NCI-H345 treated with DMSO at 0.1 percent for 48 hours (cell line): Measurements from ENCODE around the gene CLTB.

Experiments used
- DNase-seq: peaks from one replicate; lab custom pipeline; 2025; ENCODE audit not compliant: unreplicated experiment; lab: John Stamatoyannopoulos, UW

Gene CLTB

GRCh38 chr5:176355400-176356178 lies 60.8 kb downstream of the CLTB start:
- DNase-seq, result peak; percentile 39

DNA sequence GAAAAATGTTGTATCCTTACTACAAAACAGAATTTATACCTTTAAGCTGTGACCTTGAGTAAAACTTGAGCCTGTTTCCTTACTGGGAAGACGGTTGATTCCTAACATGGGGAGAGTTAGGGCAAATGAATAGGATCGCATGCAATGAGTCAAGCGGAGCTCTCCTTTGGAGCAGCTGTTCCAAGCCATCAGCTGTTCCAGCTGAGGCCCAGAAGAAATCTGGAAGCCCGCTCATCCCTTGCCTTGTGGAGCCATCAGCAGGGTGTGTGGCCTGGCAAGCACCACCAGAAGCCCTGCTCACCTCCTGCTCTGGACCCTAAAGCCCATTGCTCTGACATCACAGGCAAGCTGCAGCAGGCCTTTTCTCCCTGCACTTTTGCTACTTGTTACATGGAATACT lies 62.8 kb downstream of the CLTB start:
- no peak for DNase-seq

- no peak for DNase-seq
Observed at GRCh38 chr5:176352116-176352878, 64.0 kb downstream of the CLTB start.

- no peak for DNase-seq
Observed at GRCh38 chr5:176350416-176350815, 65.9 kb downstream of the CLTB start.

- DNase-seq, result no peak
Observed at GRCh38 chr5:176342766-176343458, 73.4 kb downstream of the CLTB start.
